Epithelial cell of esophagus (primary cell): ENCODE data around the gene CACNA1H.
"Not testable (repeated sequence)": the region's sequence is repeated elsewhere in the genome, so short reads cannot be mapped to it uniquely, and the experiment has no call there.

Experiments
- DNase-seq: peaks from one replicate; pipeline ENCODE4 v3.0.0; 2010; ENCODE audit warnings: low read depth
- H3K4me3 ChIP-seq: 2 replicates; pipeline ENCODE4 v1.5.1; 2011; ENCODE audit warnings: mild to moderate bottlenecking, low read length, control low read depth
- CTCF ChIP-seq: IDR thresholded peaks from 2 replicates; pipeline ENCODE4 v1.5.1; 2011; ENCODE audit warnings: low read depth, mild to moderate bottlenecking, low read length, control low read depth, inconsistent platforms; ENCODE audit not compliant: insufficient read depth; ENCODE audit errors: missing control alignments

The CACNA1H gene

GRCh38 chr16:1198194-1198593 lies 45.3 kb downstream of the CACNA1H start:
- no peak for DNase-seq
- no peak overlapping the region for H3K4me3 ChIP-seq
- no peak for TF ChIP-seq CTCF

DNA sequence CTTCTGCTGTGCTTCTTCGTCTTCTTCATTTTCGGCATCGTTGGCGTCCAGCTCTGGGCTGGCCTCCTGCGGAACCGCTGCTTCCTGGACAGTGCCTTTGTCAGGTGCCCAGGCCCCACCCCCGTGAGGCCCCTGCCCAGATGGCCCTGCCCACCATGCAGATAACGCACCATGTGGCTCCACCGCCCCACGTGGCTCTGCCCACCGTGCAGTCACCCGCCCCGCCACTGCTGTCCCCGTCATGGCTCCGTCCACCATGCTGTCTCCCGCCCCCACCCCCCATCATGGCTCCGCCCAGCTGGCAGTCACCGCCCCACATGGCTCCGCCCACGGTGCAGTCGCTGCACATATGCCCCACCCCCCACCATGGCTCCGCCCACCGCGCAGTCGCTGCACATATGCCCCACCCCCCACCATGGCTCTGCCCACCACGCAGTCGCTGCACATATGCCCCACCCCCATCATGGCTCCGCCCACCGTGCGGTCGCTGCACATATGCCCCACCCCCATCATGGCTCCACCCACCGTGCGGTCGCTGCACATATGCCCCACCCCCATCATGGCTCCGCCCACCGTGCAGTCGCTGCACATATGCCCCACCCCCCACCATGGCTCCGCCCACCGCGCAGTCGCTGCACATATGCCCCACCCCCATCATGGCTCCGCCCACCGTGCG lies 45.9 kb downstream of the CACNA1H start:
- DNase-seq, H3K4me3 ChIP-seq: not testable (repeated sequence)

GRCh38 chr16:1199347-1200013 lies 46.6 kb downstream of the CACNA1H start:
- TF ChIP-seq CTCF: no peak
- DNase-seq: no peak
- H3K4me3 ChIP-seq: no peak overlapping the region

DNA sequence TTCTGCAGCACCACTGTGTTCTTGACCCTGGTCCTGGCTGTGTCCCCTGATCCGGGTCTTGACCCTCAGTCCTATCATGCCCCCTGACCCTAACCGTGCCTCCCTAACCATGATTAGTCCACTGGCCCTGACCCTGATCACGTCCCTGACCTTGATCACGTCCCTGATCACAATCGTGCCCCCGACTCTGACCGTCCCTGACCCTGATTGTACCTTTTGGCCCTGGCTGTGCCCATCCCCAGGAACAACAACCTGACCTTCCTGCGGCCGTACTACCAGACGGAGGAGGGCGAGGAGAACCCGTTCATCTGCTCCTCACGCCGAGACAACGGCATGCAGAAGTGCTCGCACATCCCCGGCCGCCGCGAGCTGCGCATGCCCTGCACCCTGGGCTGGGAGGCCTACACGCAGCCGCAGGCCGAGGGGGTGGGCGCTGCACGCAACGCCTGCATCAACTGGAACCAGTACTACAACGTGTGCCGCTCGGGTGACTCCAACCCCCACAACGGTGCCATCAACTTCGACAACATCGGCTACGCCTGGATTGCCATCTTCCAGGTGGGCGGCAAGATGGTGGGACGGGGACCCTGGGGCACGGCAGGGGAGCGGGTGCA lies 47.2 kb downstream of the CACNA1H start:
- DNase-seq: no peak
- no peak for TF ChIP-seq CTCF
- no peak overlapping the region for H3K4me3 ChIP-seq

GRCh38 chr16:1201444-1201843 lies 48.5 kb downstream of the CACNA1H start:
- no peak for DNase-seq

GRCh38 chr16:1202274-1202673 lies 49.4 kb downstream of the CACNA1H start:
- no peak for DNase-seq
- TF ChIP-seq CTCF: no peak
- H3K4me3 ChIP-seq: no peak overlapping the region

More at GRCh38 chr16:1201444-1201843, 48.5 kb downstream of the CACNA1H start:
- no peak overlapping the region for H3K4me3 ChIP-seq
- no peak for TF ChIP-seq CTCF

GRCh38 chr16:1204933-1205332 lies 52.0 kb downstream of the CACNA1H start:
- no peak for TF ChIP-seq CTCF
- no peak overlapping the region for H3K4me3 ChIP-seq
- no peak for DNase-seq
